ENCODE results near the gene C4B. TPM values are rescaled to one million over a fixed set of nuclear protein-coding genes. Genes with fewer than 3 reads are reported as not detected.

The C4B gene
- total and polyA plus RNA-seq, 4 donors: 58.2 to 296 (median 169) TPM

DNA sequence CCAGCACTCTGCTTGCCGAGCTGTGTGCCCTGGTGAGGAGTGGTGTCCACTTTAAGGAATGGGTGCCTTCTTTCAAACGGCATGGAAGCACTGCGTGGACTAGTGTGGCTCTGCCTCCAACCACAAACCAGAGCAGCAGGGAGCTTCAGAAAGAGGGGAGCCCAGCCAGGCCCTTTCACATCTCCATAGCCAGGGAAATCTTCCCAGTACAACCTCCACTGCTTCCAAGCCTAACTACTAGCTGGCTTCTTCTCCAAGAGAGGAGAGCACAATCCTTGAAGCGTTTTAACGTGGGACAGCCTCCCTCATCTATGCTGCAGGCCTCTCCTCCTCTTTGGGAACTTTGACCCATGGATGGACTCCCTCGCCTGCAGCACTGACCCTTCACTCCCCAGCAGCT, 67.9 kb downstream of the C4B start:
- peaks cover 0 to 16% (median 3%) of the 10 kb centered on the region in 5 donors for H3K4me1 ChIP-seq (ENCODE audit: control insufficient read depth in 5 of 5, insufficient read depth in 5 of 5, low read length in 5 of 5)
- H3K36me3 ChIP-seq (ENCODE audit: control insufficient read depth in 4 of 4, insufficient read depth in 4 of 4, low read length in 4 of 4): peaks cover 0 to 15% (median 1%) of the 10 kb centered on the region in 4 donors
- DNase-seq: no peak
- H3K27ac ChIP-seq (ENCODE audit: low read depth in 1 of 2, low read length in 1 of 2): peak overlapping the region in 1 of 2 donors; percentile 11
- no peaks in the 10 kb centered on the region for H3K9me3 ChIP-seq (ENCODE audit: control insufficient read depth in 4 of 4, insufficient read depth in 3 of 4, low read length in 3 of 4)
- TF ChIP-seq, protein P1, sequence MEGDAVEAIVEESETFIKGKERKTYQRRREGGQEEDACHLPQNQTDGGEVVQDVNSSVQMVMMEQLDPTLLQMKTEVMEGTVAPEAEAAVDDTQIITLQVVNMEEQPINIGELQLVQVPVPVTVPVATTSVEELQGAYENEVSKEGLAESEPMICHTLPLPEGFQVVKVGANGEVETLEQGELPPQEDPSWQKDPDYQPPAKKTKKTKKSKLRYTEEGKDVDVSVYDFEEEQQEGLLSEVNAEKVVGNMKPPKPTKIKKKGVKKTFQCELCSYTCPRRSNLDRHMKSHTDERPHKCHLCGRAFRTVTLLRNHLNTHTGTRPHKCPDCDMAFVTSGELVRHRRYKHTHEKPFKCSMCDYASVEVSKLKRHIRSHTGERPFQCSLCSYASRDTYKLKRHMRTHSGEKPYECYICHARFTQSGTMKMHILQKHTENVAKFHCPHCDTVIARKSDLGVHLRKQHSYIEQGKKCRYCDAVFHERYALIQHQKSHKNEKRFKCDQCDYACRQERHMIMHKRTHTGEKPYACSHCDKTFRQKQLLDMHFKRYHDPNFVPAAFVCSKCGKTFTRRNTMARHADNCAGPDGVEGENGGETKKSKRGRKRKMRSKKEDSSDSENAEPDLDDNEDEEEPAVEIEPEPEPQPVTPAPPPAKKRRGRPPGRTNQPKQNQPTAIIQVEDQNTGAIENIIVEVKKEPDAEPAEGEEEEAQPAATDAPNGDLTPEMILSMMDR (IDR thresholded peaks at IDR 0.05; ENCODE audit: control extremely low read depth, extremely low read depth): no peak
- H3K9ac ChIP-seq (ENCODE audit: insufficient read depth in 1 of 2, low read length in 2 of 2): no peak overlapping the region
- no peak overlapping the region for H3K4me3 ChIP-seq
- H3K27me3 ChIP-seq (ENCODE audit: control insufficient read depth in 3 of 3, insufficient read depth in 3 of 3, low read length in 2 of 3): peaks cover 0 to 18% (median 3%) of the 10 kb centered on the region in 3 donors
- ATAC-seq (ENCODE audit: insufficient read depth, low FRiP score): no peak
- 58 to 72% methylated on average over 6 of the region's 6 CpGs for WGBS, 2 donors

DNA sequence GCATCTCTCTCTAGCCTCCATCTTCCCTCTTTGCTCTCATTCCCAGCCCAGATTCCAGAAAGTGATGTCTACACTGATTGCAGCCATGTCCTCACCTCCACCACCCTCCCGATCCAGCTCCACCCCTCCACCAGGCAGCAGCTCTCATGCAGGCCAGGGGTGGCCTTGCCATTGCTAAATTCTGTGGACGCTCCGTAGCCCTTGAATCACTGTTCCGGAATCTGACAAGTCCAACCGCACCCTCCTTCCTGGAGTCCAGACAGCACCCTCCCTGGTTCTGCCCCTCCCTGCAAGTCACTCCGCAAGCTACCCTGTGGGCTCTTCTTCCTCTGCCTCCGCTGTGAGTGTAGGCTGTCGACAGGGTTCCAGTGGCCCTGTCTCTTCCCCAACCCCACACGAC, 68.3 kb downstream of the C4B start:
- no peak overlapping the region for H3K27ac ChIP-seq (ENCODE audit: low read depth in 1 of 2, low read length in 1 of 2)
- ATAC-seq (ENCODE audit: insufficient read depth, low FRiP score): no peak
- no peak for DNase-seq

DNA sequence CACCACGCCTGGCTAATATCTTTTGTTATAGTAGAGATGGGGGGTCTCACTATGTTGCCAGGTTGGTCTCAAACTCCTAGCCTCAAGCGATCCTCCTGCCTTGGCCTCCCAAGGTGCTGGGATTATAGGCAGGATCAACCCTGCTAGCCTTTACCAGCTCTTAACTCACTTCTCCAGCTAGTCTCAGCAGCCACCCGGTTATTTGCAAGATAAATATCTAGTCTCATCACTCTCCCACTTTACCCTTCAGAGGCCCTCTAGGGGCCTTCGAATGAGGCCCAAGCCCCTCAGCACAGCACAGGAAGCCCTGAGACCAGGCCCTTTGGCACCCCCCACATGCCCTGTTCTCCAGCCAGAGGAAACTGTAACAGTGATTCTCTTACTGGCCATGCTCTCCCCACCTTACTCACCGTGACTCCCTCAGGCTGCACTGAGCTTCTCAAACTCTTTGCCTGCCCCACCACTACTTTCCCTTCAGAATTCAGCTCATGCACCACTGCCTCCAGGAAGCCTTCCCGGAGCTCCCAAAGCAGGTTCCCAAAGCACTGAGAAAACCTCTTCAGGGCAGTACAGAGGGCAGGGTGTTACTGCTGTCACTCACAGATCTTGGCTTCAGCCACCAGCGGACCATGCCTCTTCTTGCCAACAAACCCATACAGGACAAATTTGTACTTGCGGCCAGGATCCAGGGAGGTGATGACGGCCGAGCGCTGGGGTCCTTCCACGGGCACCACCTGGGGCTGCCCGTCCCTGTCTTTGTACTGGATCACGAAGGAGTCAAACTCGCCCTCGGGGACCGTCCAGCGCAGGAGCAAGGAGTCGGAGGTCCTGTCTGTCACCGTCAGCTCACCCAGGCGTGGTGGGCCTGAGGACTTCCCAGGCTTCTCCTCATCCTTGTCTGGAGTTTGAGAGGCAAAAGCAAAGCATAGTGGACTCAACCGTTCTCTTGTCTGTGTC, 69.5 kb downstream of the C4B start:
- Histone ChIP-seq H3K9me3 (ENCODE audit: control insufficient read depth in 4 of 4, insufficient read depth in 3 of 4, low read length in 3 of 4) (no peaks in the 10 kb centered on the region), H3K27ac (ENCODE audit: low read depth in 1 of 2, low read length in 1 of 2) (no peak overlapping the region), H3K27me3 (ENCODE audit: control insufficient read depth in 3 of 3, insufficient read depth in 3 of 3, low read length in 2 of 3) (peaks cover 0 to 22% (median 3%) of the 10 kb centered on the region in 3 donors), H3K4me3 (no peak overlapping the region), H3K9ac (ENCODE audit: insufficient read depth in 1 of 2, low read length in 2 of 2) (no peak overlapping the region), H3K36me3 (ENCODE audit: control insufficient read depth in 4 of 4, insufficient read depth in 4 of 4, low read length in 4 of 4) (peaks cover 0 to 14% (median 1%) of the 10 kb centered on the region in 4 donors), H3K4me1 (ENCODE audit: control insufficient read depth in 5 of 5, insufficient read depth in 5 of 5, low read length in 5 of 5) (peaks cover 0 to 21% (median 3%) of the 10 kb centered on the region in 5 donors)
- DNase-seq (no peak), ATAC-seq (ENCODE audit: insufficient read depth, low FRiP score) (no peak)
- WGBS, 2 donors: 93 to 96% methylated on average over 22 of the region's 22 CpGs
- TF ChIP-seq, protein P1 (IDR thresholded peaks at IDR 0.05; ENCODE audit: control extremely low read depth, extremely low read depth): no peak

More for the DNA sequence above, 68.3 kb downstream of the C4B start:
- Histone ChIP-seq H3K36me3 (ENCODE audit: control insufficient read depth in 4 of 4, insufficient read depth in 4 of 4, low read length in 4 of 4) (peaks cover 0 to 15% (median 1%) of the 10 kb centered on the region in 4 donors), H3K9me3 (ENCODE audit: control insufficient read depth in 4 of 4, insufficient read depth in 3 of 4, low read length in 3 of 4) (no peaks in the 10 kb centered on the region), H3K4me1 (ENCODE audit: control insufficient read depth in 5 of 5, insufficient read depth in 5 of 5, low read length in 5 of 5) (peaks cover 0 to 17% (median 3%) of the 10 kb centered on the region in 5 donors), H3K4me3 (no peak overlapping the region), H3K27me3 (ENCODE audit: control insufficient read depth in 3 of 3, insufficient read depth in 3 of 3, low read length in 2 of 3) (peaks cover 0 to 18% (median 3%) of the 10 kb centered on the region in 3 donors), H3K9ac (ENCODE audit: insufficient read depth in 1 of 2, low read length in 2 of 2) (no peak overlapping the region)
- TF ChIP-seq, protein P1 (IDR thresholded peaks at IDR 0.05; ENCODE audit: control extremely low read depth, extremely low read depth): no peak
- 78 to 87% methylated on average over 9 of the region's 9 CpGs for WGBS, 2 donors

All from lung (tissue), 12 donors.